ENCODE data around the gene FBXW4. TPM values are rescaled to one million over a fixed set of nuclear protein-coding genes. Genes with fewer than 3 reads are reported as not detected.

Gene FBXW4
- total RNA-seq, 2 experiments from 2014 or later = 43.1 to 60.9 TPM

DNA sequence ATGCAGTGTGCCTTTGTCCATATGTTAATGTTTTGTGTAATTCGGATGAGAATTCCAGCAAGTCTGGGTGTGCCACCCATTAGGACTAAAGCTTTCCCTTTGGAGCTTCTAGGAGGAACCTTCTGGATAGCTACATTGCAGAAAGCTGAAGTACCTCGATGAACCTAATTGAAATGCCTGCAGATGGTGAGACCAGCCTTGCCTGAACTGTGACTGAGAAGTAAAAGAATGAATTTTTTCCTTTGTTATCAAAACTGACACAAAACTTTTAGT lies 31.1 kb upstream of the FBXW4 start:
- POLR2A ChIA-PET = no interaction called here
- CTCF ChIA-PET (ENCODE audit: unreplicated experiment) = no interaction called here

DNA sequence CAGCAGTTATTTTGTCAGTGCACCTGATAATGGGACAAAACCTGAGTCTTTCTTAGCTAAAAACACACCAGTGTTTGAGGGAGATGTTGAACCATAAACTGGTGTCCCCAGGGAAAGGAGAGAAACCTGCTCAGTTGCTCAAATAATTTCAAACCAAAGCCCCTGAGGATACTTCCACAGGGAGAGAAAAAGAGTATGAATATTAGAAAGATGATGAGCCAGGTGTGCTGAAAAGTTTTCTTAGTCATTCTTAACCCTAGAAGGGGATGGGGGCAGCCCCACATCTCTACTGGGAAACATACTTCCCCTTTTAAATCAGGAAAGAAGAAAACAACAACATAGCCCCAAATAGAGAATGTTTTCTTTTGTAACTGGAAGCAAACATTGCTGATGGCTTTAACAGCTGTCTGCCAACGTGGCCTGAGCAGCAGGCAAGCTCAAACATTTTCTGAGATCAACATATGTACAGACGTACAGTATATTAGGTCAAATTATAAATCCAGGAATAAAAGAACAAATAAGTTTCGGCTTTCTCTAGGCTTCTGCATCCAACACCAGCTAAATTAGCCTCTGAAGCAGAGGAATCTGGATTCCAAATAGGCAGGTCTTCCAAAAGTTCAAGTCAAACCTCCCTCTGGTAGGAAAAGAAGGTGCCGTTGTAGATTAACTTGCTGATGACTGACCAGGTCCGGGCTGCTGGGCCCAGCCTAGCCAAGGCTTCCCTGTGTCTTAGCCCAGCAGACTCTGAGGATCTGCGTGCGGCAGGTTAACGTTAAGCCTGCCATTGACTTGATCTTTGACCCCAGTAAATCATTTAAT lies 30.5 kb upstream of the FBXW4 start:
- no peaks in the 10 kb centered on the region for H3K9me2 ChIP-seq (ENCODE audit: insufficient read depth, low read length)
- BruUV-seq (replicated peaks) = no TSS peak
- CTCF ChIA-PET (ENCODE audit: unreplicated experiment) = no interaction called here
- no peak overlapping the region for H3K4me3 ChIP-seq (ENCODE audit: low read depth, low read length, poor library complexity, severe bottlenecking)
- H3K36me3 ChIP-seq (ENCODE audit: insufficient read depth, low read length) = no peaks in the 10 kb centered on the region
- no peak overlapping the region for H3K27ac ChIP-seq (ENCODE audit: low read depth, low read length, poor library complexity, severe bottlenecking)
- no peak overlapping the region for H3K4me2 ChIP-seq (ENCODE audit: low read length)
- DNase-seq (ENCODE audit: low spot score) = no peak
- no peaks in the 10 kb centered on the region for H3K9me3 ChIP-seq (ENCODE audit: low read length)
- POLR2A ChIA-PET = no interaction called here
- H3K79me2 ChIP-seq (ENCODE audit: insufficient read depth, low read depth, low read length) = no peaks in the 10 kb centered on the region
- peaks cover 6% of the 10 kb centered on the region for H3K4me1 ChIP-seq (ENCODE audit: insufficient read depth, low read length, poor library complexity, severe bottlenecking)
- H2AFZ ChIP-seq (ENCODE audit: low read length) = no peak overlapping the region
- no peak for TF ChIP-seq EZH2phosphoT487 (IDR thresholded peaks at IDR 0.05; ENCODE audit: borderline replicate concordance, low read depth, low read length)
- TF ChIP-seq, protein P1, sequence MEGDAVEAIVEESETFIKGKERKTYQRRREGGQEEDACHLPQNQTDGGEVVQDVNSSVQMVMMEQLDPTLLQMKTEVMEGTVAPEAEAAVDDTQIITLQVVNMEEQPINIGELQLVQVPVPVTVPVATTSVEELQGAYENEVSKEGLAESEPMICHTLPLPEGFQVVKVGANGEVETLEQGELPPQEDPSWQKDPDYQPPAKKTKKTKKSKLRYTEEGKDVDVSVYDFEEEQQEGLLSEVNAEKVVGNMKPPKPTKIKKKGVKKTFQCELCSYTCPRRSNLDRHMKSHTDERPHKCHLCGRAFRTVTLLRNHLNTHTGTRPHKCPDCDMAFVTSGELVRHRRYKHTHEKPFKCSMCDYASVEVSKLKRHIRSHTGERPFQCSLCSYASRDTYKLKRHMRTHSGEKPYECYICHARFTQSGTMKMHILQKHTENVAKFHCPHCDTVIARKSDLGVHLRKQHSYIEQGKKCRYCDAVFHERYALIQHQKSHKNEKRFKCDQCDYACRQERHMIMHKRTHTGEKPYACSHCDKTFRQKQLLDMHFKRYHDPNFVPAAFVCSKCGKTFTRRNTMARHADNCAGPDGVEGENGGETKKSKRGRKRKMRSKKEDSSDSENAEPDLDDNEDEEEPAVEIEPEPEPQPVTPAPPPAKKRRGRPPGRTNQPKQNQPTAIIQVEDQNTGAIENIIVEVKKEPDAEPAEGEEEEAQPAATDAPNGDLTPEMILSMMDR (conservative IDR thresholded peaks at IDR 0.05; ENCODE audit: low read length) = no peak
- no peaks in the 10 kb centered on the region for H4K20me1 ChIP-seq (ENCODE audit: insufficient read depth, low read length)
- intact Hi-C loops (cut with micrococcal nuclease; ENCODE audit: unreplicated experiment) = no loop called here

More for the DNA sequence above, 31.1 kb upstream of the FBXW4 start:
- Histone ChIP-seq H3K36me3 (ENCODE audit: insufficient read depth, low read length) (no peaks in the 10 kb centered on the region), H3K27ac (ENCODE audit: low read depth, low read length, poor library complexity, severe bottlenecking) (no peak overlapping the region), H3K9me3 (ENCODE audit: low read length) (no peaks in the 10 kb centered on the region), H3K4me1 (ENCODE audit: insufficient read depth, low read length, poor library complexity, severe bottlenecking) (peaks cover 6% of the 10 kb centered on the region), H3K9me2 (ENCODE audit: insufficient read depth, low read length) (no peaks in the 10 kb centered on the region), H4K20me1 (ENCODE audit: insufficient read depth, low read length) (no peaks in the 10 kb centered on the region), H3K79me2 (ENCODE audit: insufficient read depth, low read depth, low read length) (no peaks in the 10 kb centered on the region), H3K4me3 (ENCODE audit: low read depth, low read length, poor library complexity, severe bottlenecking) (no peak overlapping the region), H2AFZ (ENCODE audit: low read length) (no peak overlapping the region), H3K4me2 (ENCODE audit: low read length) (no peak overlapping the region)
- no TSS peak for BruUV-seq (replicated peaks)
- intact Hi-C loops (cut with micrococcal nuclease; ENCODE audit: unreplicated experiment) = no loop called here
- no peak for DNase-seq (ENCODE audit: low spot score)
- TF ChIP-seq, protein P1 (conservative IDR thresholded peaks at IDR 0.05; ENCODE audit: low read length) = no peak
- TF ChIP-seq EZH2phosphoT487 (IDR thresholded peaks at IDR 0.05; ENCODE audit: borderline replicate concordance, low read depth, low read length) = no peak

DNA sequence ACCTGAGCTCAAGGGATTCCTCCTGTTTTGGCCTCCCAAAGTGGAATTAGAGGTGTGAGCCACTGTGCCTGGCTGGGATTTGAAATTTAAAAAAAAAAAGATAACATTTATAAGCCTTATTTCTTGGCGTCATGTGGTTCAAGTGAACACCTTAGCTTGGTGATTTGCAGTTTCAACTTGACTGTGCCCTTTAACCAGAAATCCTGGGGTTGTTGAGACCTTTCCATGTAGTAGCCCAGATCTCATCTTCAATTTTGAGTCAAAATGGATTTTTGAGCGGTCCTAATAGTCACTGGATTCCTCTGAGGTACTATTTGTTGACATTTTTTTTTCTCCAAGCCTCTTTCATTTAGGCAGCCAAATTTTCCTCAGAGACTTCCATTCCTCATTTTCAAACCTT lies 29.5 kb upstream of the FBXW4 start:
- no peak overlapping the region for H3K27ac ChIP-seq (ENCODE audit: low read depth, low read length, poor library complexity, severe bottlenecking)

More for the DNA sequence above, 29.5 kb upstream of the FBXW4 start:
- intact Hi-C loops (cut with micrococcal nuclease; ENCODE audit: unreplicated experiment) = no loop called here
- Histone ChIP-seq H3K36me3 (ENCODE audit: insufficient read depth, low read length) (no peaks in the 10 kb centered on the region), H3K4me3 (ENCODE audit: low read depth, low read length, poor library complexity, severe bottlenecking) (no peak overlapping the region), H4K20me1 (ENCODE audit: insufficient read depth, low read length) (no peaks in the 10 kb centered on the region), H3K9me3 (ENCODE audit: low read length) (no peaks in the 10 kb centered on the region), H3K4me1 (ENCODE audit: insufficient read depth, low read length, poor library complexity, severe bottlenecking) (peaks cover 6% of the 10 kb centered on the region), H3K4me2 (ENCODE audit: low read length) (no peak overlapping the region), H3K9me2 (ENCODE audit: insufficient read depth, low read length) (no peaks in the 10 kb centered on the region), H2AFZ (ENCODE audit: low read length) (no peak overlapping the region), H3K79me2 (ENCODE audit: insufficient read depth, low read depth, low read length) (no peaks in the 10 kb centered on the region)
- ChIA-PET CTCF (ENCODE audit: unreplicated experiment) (no interaction called here), POLR2A (interaction anchor here (0.8 kb wide), 1 partner anchor 18 kb away, joined by 3 read pairs; no protein-coding TSS in a partner anchor)
- DNase-seq (ENCODE audit: low spot score) = no peak
- TF ChIP-seq, protein P1 (conservative IDR thresholded peaks at IDR 0.05; ENCODE audit: low read length) = no peak
- no peak for TF ChIP-seq EZH2phosphoT487 (IDR thresholded peaks at IDR 0.05; ENCODE audit: borderline replicate concordance, low read depth, low read length)
- no TSS peak for BruUV-seq (replicated peaks)
